HFFc6 (cell line): ENCODE data around the gene OSBP2. TPM values are rescaled to one million over a fixed set of nuclear protein-coding genes. Genes with fewer than 3 reads are reported as not detected.
A peak's percentile ranks its signal among the peaks of the same experiment; 100 is the strongest.

Experiments used
- DNase-seq: peaks from one replicate; pipeline ENCODE4 v3.0.0-alpha.2; 2018
- H3K27ac Mint-ChIP-seq: 2 replicates; pipeline ENCODE4 v1.8.0; 2020; ENCODE audit warnings: mild to moderate bottlenecking, mixed read lengths
- H3K27me3 Mint-ChIP-seq: 2 replicates; pipeline ENCODE4 v1.8.0; 2021; ENCODE audit warnings: mild to moderate bottlenecking, moderate library complexity, mixed read lengths; ENCODE audit not compliant: insufficient read depth
- H3K36me3 Mint-ChIP-seq: 2 replicates; pipeline ENCODE4 v1.8.0; 2021; ENCODE audit warnings: low read depth, mixed read lengths
- H3K4me1 Mint-ChIP-seq: 2 replicates; pipeline ENCODE4 v1.8.0; 2020; ENCODE audit warnings: low read depth, mixed read lengths
- H3K4me3 Mint-ChIP-seq: 2 replicates; pipeline ENCODE4 v1.8.0; 2020; ENCODE audit warnings: mild to moderate bottlenecking, moderate library complexity, mixed read lengths
- H3K9me3 Mint-ChIP-seq: 2 replicates; pipeline ENCODE4 v1.8.0; 2020; ENCODE audit warnings: mild to moderate bottlenecking, mixed read lengths
- total RNA-seq, 6 experiments: library from RNA; stranded (reverse); fragmentation: NEBNext Ultra II Directional; extraction: Animal tissue kit (Norgen Biotek cat#: 25700); gene quantifications; 2 replicates in 1 of 6; 3 replicates in 5 of 6; pipeline ENCODE4 v1.2.3, GENCODE V29; 2021
- TF ChIP-seq, protein P1 (sequence below): fragments of 200-600 bp; sonication (generic); IDR thresholded peaks from 2 replicates; pipeline ENCODE4 v1.5.0; 2021; ENCODE audit warnings: antibody characterized with exemption, mild to moderate bottlenecking

The OSBP2 gene
- total RNA-seq, 6 experiments from 2014 or later: 0.09 to 0.37 (median 0.28) TPM; not detected in 1

DNA sequence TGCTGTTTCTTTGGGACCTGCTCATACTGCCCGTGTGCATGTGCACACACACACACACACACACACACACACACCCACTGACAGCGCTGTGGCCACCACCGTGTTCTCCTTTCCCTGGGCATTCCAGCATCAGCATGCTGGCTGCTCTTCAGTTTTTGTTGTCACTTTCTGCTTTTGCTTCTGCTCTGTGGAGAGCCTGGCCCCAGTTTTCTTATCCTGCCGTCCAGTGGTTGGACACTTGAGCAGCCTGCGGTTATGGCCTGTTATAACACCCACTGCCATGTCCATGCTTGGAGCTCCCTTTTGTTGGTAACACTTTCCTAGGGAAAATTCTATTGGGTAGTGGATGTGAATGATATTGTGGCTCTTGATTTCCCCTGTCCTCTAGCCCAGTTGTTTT lies 83.6 kb downstream of the OSBP2 start:
- peaks cover 12% of the 10 kb centered on the region for H3K27me3 Mint-ChIP-seq
- no peaks in the 10 kb centered on the region for H3K36me3 Mint-ChIP-seq
- no peak for DNase-seq
- TF ChIP-seq, protein P1, sequence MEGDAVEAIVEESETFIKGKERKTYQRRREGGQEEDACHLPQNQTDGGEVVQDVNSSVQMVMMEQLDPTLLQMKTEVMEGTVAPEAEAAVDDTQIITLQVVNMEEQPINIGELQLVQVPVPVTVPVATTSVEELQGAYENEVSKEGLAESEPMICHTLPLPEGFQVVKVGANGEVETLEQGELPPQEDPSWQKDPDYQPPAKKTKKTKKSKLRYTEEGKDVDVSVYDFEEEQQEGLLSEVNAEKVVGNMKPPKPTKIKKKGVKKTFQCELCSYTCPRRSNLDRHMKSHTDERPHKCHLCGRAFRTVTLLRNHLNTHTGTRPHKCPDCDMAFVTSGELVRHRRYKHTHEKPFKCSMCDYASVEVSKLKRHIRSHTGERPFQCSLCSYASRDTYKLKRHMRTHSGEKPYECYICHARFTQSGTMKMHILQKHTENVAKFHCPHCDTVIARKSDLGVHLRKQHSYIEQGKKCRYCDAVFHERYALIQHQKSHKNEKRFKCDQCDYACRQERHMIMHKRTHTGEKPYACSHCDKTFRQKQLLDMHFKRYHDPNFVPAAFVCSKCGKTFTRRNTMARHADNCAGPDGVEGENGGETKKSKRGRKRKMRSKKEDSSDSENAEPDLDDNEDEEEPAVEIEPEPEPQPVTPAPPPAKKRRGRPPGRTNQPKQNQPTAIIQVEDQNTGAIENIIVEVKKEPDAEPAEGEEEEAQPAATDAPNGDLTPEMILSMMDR: no peak
- no peaks in the 10 kb centered on the region; the same call in 1 of the 2 replicates for H3K9me3 Mint-ChIP-seq
- no peak overlapping the region for H3K4me3 Mint-ChIP-seq
- no peak overlapping the region for H3K27ac Mint-ChIP-seq
- peaks cover 6% of the 10 kb centered on the region for H3K4me1 Mint-ChIP-seq

DNA sequence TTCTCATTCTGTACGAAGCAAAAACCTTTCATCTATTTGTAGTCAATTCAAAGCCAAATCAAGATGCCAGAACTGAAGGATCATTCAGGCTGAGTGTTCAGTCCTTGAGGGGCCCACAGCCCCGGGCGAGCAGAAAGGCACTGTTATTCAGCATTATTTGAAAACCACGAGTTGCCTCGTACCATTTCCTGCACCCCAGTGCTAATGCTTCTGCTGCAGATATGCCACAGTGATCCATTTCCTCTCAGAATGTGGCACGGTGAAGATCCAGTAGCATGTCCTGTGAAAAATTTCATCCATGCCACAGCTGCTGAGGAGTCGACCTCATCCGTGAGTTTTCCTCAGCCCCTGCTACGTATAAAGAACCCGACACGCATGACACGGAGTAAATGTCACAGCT lies 85.4 kb downstream of the OSBP2 start:
- H3K4me1 Mint-ChIP-seq: peaks cover 6% of the 10 kb centered on the region
- peaks cover 9% of the 10 kb centered on the region for H3K27me3 Mint-ChIP-seq
- no peaks in the 10 kb centered on the region for H3K36me3 Mint-ChIP-seq
- TF ChIP-seq, protein P1: no peak
- H3K9me3 Mint-ChIP-seq: no peaks in the 10 kb centered on the region; the same call in 1 of the 2 replicates
- DNase-seq: no peak
- H3K4me3 Mint-ChIP-seq: no peak overlapping the region
- H3K27ac Mint-ChIP-seq: no peak overlapping the region

DNA sequence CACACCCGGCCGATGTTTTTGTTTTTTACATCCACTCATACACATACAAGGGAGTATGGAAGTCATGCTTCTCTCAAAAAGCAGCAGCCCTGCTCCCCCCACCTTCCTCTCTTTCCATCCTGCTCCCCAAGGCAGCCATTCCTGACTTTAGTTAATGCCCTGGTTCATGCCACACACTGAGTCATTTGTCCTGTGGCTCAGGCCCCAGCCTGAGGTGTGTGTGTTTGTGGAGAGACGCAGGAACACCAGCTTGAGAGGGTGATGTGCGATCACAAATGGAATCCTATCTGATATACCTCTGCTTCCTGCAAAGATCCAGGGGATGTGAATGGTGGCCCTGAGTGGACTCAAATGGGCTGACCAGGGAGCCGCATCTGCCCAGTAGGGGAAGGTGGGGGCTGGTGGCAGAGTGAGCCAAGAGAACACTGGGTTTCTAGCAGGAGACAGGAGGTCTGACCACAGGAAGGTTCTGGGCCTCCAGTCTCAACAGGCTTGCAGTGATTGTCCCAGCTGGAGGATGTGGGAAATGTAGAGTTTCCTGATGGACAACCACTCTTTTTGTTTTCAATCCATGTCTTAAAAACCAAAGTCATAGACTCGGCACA lies 86.7 kb downstream of the OSBP2 start:
- TF ChIP-seq, protein P1: no peak
- DNase-seq: peak; percentile 4
- Mint-ChIP-seq H3K36me3 (no peaks in the 10 kb centered on the region), H3K4me1 (peaks cover 6% of the 10 kb centered on the region), H3K9me3 (no peaks in the 10 kb centered on the region; the same call in 1 of the 2 replicates), H3K27me3 (peaks cover 9% of the 10 kb centered on the region), H3K4me3 (no peak overlapping the region), H3K27ac (no peak overlapping the region)

DNA sequence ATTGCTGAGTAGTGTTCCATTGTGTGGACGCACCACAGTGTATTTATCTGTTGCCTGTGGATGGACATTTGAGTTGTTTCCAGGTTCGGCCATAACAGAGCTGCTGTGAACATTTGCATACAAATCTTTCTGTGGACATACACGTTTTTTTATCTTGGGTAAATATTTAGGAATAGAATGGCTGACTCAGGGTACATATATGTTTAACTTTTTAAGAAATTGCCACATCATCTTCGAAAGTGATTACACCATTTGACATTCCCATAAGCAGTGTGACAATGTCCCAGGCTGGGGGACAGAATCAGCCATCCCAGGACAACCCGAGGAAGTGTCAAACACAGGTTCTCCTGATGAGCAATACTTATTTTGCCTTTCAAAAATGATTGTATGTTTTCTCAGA lies 87.9 kb downstream of the OSBP2 start:
- Mint-ChIP-seq H3K36me3 (no peaks in the 10 kb centered on the region), H3K27me3 (peaks cover 6% of the 10 kb centered on the region), H3K4me3 (no peak overlapping the region), H3K9me3 (no peaks in the 10 kb centered on the region), H3K27ac (no peak overlapping the region), H3K4me1 (peaks cover 6% of the 10 kb centered on the region)
- DNase-seq: no peak
- TF ChIP-seq, protein P1: no peak

DNA sequence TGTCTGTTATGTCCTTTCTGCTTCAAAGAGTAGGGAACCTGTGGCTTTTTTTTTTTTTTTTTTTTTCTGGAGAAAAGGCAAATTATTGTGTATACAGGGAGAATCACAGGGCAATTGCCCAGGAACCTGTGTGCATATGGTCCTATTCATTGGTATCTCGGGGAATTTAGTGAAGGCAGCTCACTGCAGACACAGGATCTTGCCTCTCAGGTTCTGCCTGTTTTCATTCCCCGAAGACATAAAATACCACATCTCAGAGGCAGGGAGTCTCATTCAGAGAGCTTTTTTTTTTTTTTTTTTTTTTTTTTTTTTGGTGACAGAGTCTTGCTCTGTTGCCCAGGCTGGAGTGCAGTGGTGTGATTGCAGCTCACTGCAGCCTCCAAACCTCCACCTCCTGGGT lies 88.3 kb downstream of the OSBP2 start:
- Mint-ChIP-seq H3K36me3 (no peaks in the 10 kb centered on the region), H3K27ac (no peak overlapping the region), H3K4me1 (peaks cover 6% of the 10 kb centered on the region), H3K9me3 (no peaks in the 10 kb centered on the region), H3K27me3 (peaks cover 9% of the 10 kb centered on the region), H3K4me3 (no peak overlapping the region)
- DNase-seq: no peak
- TF ChIP-seq, protein P1: no peak

DNA sequence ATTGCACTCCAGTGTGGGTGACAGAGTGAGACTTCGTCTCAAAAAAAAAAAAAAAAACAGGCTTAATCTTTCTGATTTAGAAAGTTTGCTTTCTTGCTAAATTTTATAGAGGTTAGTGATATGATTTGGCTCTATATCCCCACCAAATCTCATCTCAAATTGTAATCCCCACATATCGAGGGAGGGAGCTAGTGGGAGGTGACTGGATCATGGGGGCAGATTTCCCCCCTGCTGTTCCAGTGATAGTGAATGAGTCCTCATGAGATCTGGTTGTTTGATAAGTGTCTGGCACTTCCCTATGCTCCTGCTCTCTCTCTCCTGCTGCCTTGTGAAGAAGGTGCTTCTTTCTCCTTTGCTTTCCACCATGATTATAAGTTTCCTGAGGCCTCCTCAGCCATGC lies 90.9 kb downstream of the OSBP2 start:
- peaks cover 24% of the 10 kb centered on the region for H3K27me3 Mint-ChIP-seq
- TF ChIP-seq, protein P1: no peak
- no peak for DNase-seq
- no peak overlapping the region for H3K4me3 Mint-ChIP-seq
- no peak overlapping the region for H3K27ac Mint-ChIP-seq
- no peaks in the 10 kb centered on the region for H3K9me3 Mint-ChIP-seq
- no peaks in the 10 kb centered on the region for H3K36me3 Mint-ChIP-seq
- H3K4me1 Mint-ChIP-seq: peaks cover 6% of the 10 kb centered on the region
